Mesendoderm (in vitro differentiated cells): Measurements from ENCODE around the gene FMNL3.
A peak's percentile ranks its signal among the peaks of the same experiment; 100 is the strongest.

Source experiments
- DNase-seq: peaks from one replicate; pipeline ENCODE4 v3.0.0; 2013
- H2AK5ac ChIP-seq: 2 replicates; pipeline ENCODE4 v1.6.1; 2013; ENCODE audit warnings: low read length, inconsistent platforms
- H2BK120ac ChIP-seq: 2 replicates; pipeline ENCODE4 v1.6.1; 2013; ENCODE audit warnings: low read depth, mild to moderate bottlenecking, low read length, moderate library complexity, mixed read lengths
- H2BK15ac ChIP-seq: replicated peaks from 2 replicates; pipeline ENCODE4 v1.6.1; 2013; ENCODE audit warnings: low read depth, mild to moderate bottlenecking, moderate library complexity
- H2BK5ac ChIP-seq: 2 replicates; pipeline ENCODE4 v1.6.1; 2013; ENCODE audit warnings: low read length, inconsistent platforms
- H3K18ac ChIP-seq: 2 replicates; pipeline ENCODE4 v1.6.1; 2013; ENCODE audit warnings: mild to moderate bottlenecking, low read length, mixed read lengths
- H3K23ac ChIP-seq: one replicate; pipeline ENCODE4 v1.6.1; 2013; ENCODE audit warnings: low read length
- H3K27ac ChIP-seq: 2 replicates; pipeline ENCODE4 v1.5.1; 2013; ENCODE audit warnings: low read depth, mild to moderate bottlenecking, inconsistent platforms, low read length, moderate library complexity
- H3K27me3 ChIP-seq: 2 replicates; pipeline ENCODE4 v1.6.1; 2013; ENCODE audit warnings: low read length, control low read depth, mild to moderate bottlenecking, inconsistent platforms; ENCODE audit not compliant: insufficient read depth, poor library complexity
- H3K36me3 ChIP-seq: 2 replicates; pipeline ENCODE4 v1.6.1; 2013; ENCODE audit warnings: low read length, inconsistent platforms; ENCODE audit not compliant: control insufficient read depth, insufficient read depth
- H3K4ac ChIP-seq: one replicate; pipeline ENCODE4 v1.6.1; 2013; ENCODE audit warnings: low read depth, mild to moderate bottlenecking, low read length, moderate library complexity
- H3K4me1 ChIP-seq: 2 replicates; pipeline ENCODE4 v1.6.1; 2013; ENCODE audit warnings: low read depth, low read length, inconsistent platforms; ENCODE audit not compliant: control insufficient read depth
- H3K4me2 ChIP-seq: 2 replicates; pipeline ENCODE4 v1.6.1; 2013; ENCODE audit warnings: low read length
- H3K4me3 ChIP-seq: 2 replicates; pipeline ENCODE4 v1.5.1; 2013; ENCODE audit warnings: mild to moderate bottlenecking, low read length
- H3K56ac ChIP-seq: one replicate; pipeline ENCODE4 v1.6.1; 2013; ENCODE audit warnings: low read length
- H3K79me1 ChIP-seq: 2 replicates; pipeline ENCODE4 v1.6.1; 2013; ENCODE audit warnings: low read length, inconsistent platforms
- H3K79me2 ChIP-seq: 2 replicates; pipeline ENCODE4 v1.6.1; 2013; ENCODE audit warnings: mild to moderate bottlenecking, low read length; ENCODE audit not compliant: control insufficient read depth, insufficient read depth
- H3K9ac ChIP-seq: 2 replicates; pipeline ENCODE4 v1.6.1; 2013; ENCODE audit warnings: low read length, inconsistent platforms
- H4K5ac ChIP-seq: one replicate; pipeline ENCODE4 v1.6.1; 2013; ENCODE audit warnings: low read length
- H4K8ac ChIP-seq: one replicate; pipeline ENCODE4 v1.6.1; 2013; ENCODE audit warnings: low read depth, mild to moderate bottlenecking, control low read depth, low read length, moderate library complexity
- WGBS: extraction: QIAGEN DNeasy Blood & Tissue Kit; methylation state at CpG from one replicate; pipeline ENCODE4 v1.1.7; 2013; ENCODE audit warnings: low lambda C conversion rate, missing lambda C conversion rate; ENCODE audit not compliant: insufficient coverage; ENCODE audit errors: extremely low coverage; 5-methylcytosine and 5-hydroxymethylcytosine counted together

FMNL3 gene

GRCh38 chr12:49672301-49673217, 34.6 kb downstream of the FMNL3 start:
- H3K27ac ChIP-seq = no peak overlapping the region

GRCh38 chr12:49671031-49671765, 36.0 kb downstream of the FMNL3 start:
- peak overlapping the region; percentile 15 for H3K23ac ChIP-seq
- no peak overlapping the region for H4K8ac ChIP-seq
- DNase-seq = no peak
- H3K79me2 ChIP-seq = peaks cover 4% of the 10 kb centered on the region
- no peak overlapping the region for H3K4ac ChIP-seq
- no peak overlapping the region for H2AK5ac ChIP-seq
- WGBS = no CpG with 5 or more reads among the region's 5 CpGs
- H3K27me3 ChIP-seq = no peaks in the 10 kb centered on the region
- H3K4me3 ChIP-seq = no peak overlapping the region
- no peak overlapping the region for H2BK120ac ChIP-seq
- H2BK15ac ChIP-seq = no peak overlapping the region
- H3K18ac ChIP-seq = no peak overlapping the region
- H3K56ac ChIP-seq = no peak overlapping the region
- peaks cover 10% of the 10 kb centered on the region for H3K4me1 ChIP-seq
- H2BK5ac ChIP-seq = no peak overlapping the region
- H3K79me1 ChIP-seq = peaks cover 22% of the 10 kb centered on the region
- no peaks in the 10 kb centered on the region for H3K36me3 ChIP-seq
- no peak overlapping the region for H3K4me2 ChIP-seq
- no peak overlapping the region for H3K9ac ChIP-seq
- H4K5ac ChIP-seq = no peak overlapping the region
- H3K27ac ChIP-seq = no peak overlapping the region

More at GRCh38 chr12:49672301-49673217, 34.6 kb downstream of the FMNL3 start:
- Histone ChIP-seq H3K18ac (no peak overlapping the region), H2BK120ac (no peak overlapping the region), H2AK5ac (no peak overlapping the region), H4K8ac (no peak overlapping the region), H3K79me1 (peaks cover 22% of the 10 kb centered on the region), H3K27me3 (no peaks in the 10 kb centered on the region), H3K36me3 (no peaks in the 10 kb centered on the region), H3K9ac (peak overlapping the region; percentile 31), H3K4me3 (no peak overlapping the region), H2BK5ac (peak overlapping the region; percentile 72), H3K23ac (peak overlapping the region; percentile 85), H4K5ac (no peak overlapping the region), H3K79me2 (peaks cover 4% of the 10 kb centered on the region), H3K4me2 (no peak overlapping the region), H3K4me1 (peaks cover 10% of the 10 kb centered on the region), H3K56ac (peak overlapping the region; percentile 79), H3K4ac (no peak overlapping the region), H2BK15ac (no peak overlapping the region)
- WGBS = no CpG with 5 or more reads among the region's 5 CpGs
- no peak for DNase-seq

- Histone ChIP-seq H3K9ac (no peak overlapping the region), H3K79me1 (peaks cover 22% of the 10 kb centered on the region), H2BK15ac (no peak overlapping the region), H3K23ac (no peak overlapping the region), H4K5ac (no peak overlapping the region), H3K56ac (no peak overlapping the region), H3K36me3 (no peaks in the 10 kb centered on the region), H3K27ac (no peak overlapping the region), H3K79me2 (peaks cover 4% of the 10 kb centered on the region), H2AK5ac (no peak overlapping the region), H3K4me3 (no peak overlapping the region), H2BK5ac (no peak overlapping the region), H3K18ac (no peak overlapping the region), H2BK120ac (no peak overlapping the region), H3K4me2 (no peak overlapping the region), H3K27me3 (no peaks in the 10 kb centered on the region), H4K8ac (no peak overlapping the region), H3K4me1 (peaks cover 12% of the 10 kb centered on the region), H3K4ac (no peak overlapping the region)
- no peak for DNase-seq
- WGBS = no CpG with 5 or more reads among the region's 4 CpGs
These were observed 37.4 kb downstream of the FMNL3 start for GRCh38 chr12:49669796-49670195.

GRCh38 chr12:49667325-49668090, 39.7 kb downstream of the FMNL3 start:
- Histone ChIP-seq H3K23ac (no peak overlapping the region), H3K4me3 (no peak overlapping the region), H3K4ac (no peak overlapping the region), H3K27me3 (no peaks in the 10 kb centered on the region), H2BK120ac (no peak overlapping the region), H3K27ac (no peak overlapping the region), H3K79me2 (no peaks in the 10 kb centered on the region), H3K79me1 (peaks cover 14% of the 10 kb centered on the region), H3K56ac (no peak overlapping the region), H2BK15ac (no peak overlapping the region), H3K18ac (no peak overlapping the region), H4K5ac (no peak overlapping the region), H3K9ac (no peak overlapping the region), H3K4me1 (peaks cover 12% of the 10 kb centered on the region), H4K8ac (no peak overlapping the region), H2AK5ac (no peak overlapping the region), H3K4me2 (no peak overlapping the region), H2BK5ac (no peak overlapping the region), H3K36me3 (no peaks in the 10 kb centered on the region)
- DNase-seq = no peak
- WGBS = no CpG with 5 or more reads among the region's 2 CpGs

- DNase-seq = no peak
- no peak overlapping the region for H3K4me3 ChIP-seq
- H3K27me3 ChIP-seq = no peaks in the 10 kb centered on the region
- H3K36me3 ChIP-seq = no peaks in the 10 kb centered on the region
- no peak overlapping the region for H3K4me2 ChIP-seq
- H2AK5ac ChIP-seq = no peak overlapping the region
- H2BK120ac ChIP-seq = no peak overlapping the region
- H2BK15ac ChIP-seq = no peak overlapping the region
- peaks cover 15% of the 10 kb centered on the region for H3K4me1 ChIP-seq
- H2BK5ac ChIP-seq = no peak overlapping the region
- H3K4ac ChIP-seq = no peak overlapping the region
- H3K23ac ChIP-seq = no peak overlapping the region
- no peak overlapping the region for H4K5ac ChIP-seq
- no peaks in the 10 kb centered on the region for H3K79me2 ChIP-seq
- H3K56ac ChIP-seq = no peak overlapping the region
- no peak overlapping the region for H3K9ac ChIP-seq
- H4K8ac ChIP-seq = no peak overlapping the region
- no peak overlapping the region for H3K27ac ChIP-seq
- H3K18ac ChIP-seq = no peak overlapping the region
- no CpG with 5 or more reads among the region's 4 CpGs for WGBS
- H3K79me1 ChIP-seq = peaks cover 9% of the 10 kb centered on the region
These were observed 41.0 kb downstream of the FMNL3 start for GRCh38 chr12:49666176-49666575.
